ENCODE data around the gene SLC1A3.

- TF ChIP-seq REST (IDR thresholded peaks at IDR 0.05; ENCODE audit: insufficient replicate concordance, low read depth), result no peak
- TF ChIP-seq POLR2AphosphoS5 (IDR thresholded peaks at IDR 0.05; ENCODE audit: low read depth), result no peak
- no peak for TF ChIP-seq CTCF (IDR thresholded peaks at IDR 0.05; ENCODE audit: insufficient read depth, low read length)
- TF ChIP-seq GABPA (IDR thresholded peaks at IDR 0.05; ENCODE audit: low read depth), result no peak
- no peak for TF ChIP-seq SPI1 (IDR thresholded peaks at IDR 0.05; ENCODE audit: borderline replicate concordance, low read depth)
Measured at GRCh38 chr5:36624277-36624676, 17.9 kb downstream of the SLC1A3 start.

All from HL-60 (cell line).